ENCODE measurements around the gene ROBO1.

DNA sequence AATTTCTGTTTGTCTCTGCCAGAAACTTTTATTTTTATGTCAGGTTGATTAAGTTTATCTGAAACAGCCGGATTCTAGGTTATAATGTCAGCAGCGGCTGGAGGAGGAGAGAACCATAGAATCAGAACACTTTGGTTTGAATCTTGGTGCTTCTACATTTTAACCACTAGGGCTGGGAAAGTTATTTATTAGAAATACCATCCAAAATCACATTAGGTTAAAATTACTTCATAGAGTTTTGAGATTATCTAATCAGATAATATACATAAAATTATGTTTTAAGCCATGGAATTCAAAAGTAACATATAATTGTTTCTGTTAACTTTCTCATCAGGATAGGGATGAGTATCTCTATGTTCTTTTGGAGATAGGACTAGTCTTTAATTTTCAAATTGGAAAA lies 502.9 kb downstream of the ROBO1 start:
- TF ChIP-seq POLR2A (IDR thresholded peaks at IDR 0.05; ENCODE audit: low read length): no peak
- no peak for TF ChIP-seq GATA1 (IDR thresholded peaks at IDR 0.05; ENCODE audit: low read depth, low read length)
